GM21447 (cell line): ENCODE measurements around the gene TRIM8.

ENCODE experiments used
- ATAC-seq: cut with Tn5 transposase; IDR thresholded peaks from one replicate; pipeline ENCODE4 v1.9.1; 2021; ENCODE audit not compliant: unreplicated experiment

Gene TRIM8

GRCh38 chr10:102632394-102633111 is 11.7 kb upstream of the TRIM8 start:
- ATAC-seq: no peak

DNA sequence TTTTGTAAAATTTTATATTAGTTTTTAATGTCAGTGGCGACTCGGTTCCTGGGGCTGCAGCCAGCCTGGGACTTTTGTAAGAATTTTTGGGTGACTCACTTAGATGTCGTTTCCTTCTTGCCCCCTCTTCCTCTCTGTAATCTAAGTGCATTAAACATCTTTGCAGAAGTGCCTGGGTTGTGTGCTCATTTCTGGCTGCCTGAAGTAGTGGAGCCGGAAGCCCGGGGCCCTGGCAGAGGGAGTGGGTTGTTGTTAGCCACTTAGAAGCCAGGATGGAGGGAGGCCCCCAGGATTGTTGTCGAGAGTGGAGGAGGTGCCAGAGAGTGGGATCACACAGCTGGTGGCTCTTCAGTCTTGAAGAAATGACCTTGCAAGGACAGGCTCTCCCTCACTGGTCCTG is 11.0 kb upstream of the TRIM8 start:
- no peak for ATAC-seq

GRCh38 chr10:102633848-102634247 is 10.4 kb upstream of the TRIM8 start:
- ATAC-seq: no peak

GRCh38 chr10:102634686-102635085 is 9.6 kb upstream of the TRIM8 start:
- no peak for ATAC-seq

- ATAC-seq: no peak
Observed at GRCh38 chr10:102635377-102635776, 8.9 kb upstream of the TRIM8 start.

GRCh38 chr10:102639537-102639936 is 4.7 kb upstream of the TRIM8 start:
- no peak for ATAC-seq

DNA sequence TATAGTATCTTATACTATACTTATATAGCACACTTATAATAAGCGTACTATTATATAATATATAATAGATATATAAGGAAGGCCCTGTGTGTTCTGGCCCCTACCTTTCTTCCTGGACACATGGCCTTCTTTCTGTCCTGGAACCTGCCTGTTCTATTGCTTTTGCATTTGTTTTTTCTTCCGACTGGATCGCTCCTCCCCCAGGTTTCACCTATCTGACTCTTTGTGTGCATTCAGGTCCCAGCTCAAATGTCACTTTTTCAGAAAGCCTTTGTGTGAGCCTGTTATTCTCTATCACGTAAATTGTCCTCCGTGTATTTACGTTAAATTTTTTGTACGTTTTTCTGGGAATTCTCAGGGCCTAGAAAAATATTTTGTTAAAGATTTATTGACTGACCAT is 2.9 kb upstream of the TRIM8 start:
- ATAC-seq: no peak

GRCh38 chr10:102641880-102642735 is 2.2 kb upstream of the TRIM8 start:
- peak; percentile 37 for ATAC-seq

DNA sequence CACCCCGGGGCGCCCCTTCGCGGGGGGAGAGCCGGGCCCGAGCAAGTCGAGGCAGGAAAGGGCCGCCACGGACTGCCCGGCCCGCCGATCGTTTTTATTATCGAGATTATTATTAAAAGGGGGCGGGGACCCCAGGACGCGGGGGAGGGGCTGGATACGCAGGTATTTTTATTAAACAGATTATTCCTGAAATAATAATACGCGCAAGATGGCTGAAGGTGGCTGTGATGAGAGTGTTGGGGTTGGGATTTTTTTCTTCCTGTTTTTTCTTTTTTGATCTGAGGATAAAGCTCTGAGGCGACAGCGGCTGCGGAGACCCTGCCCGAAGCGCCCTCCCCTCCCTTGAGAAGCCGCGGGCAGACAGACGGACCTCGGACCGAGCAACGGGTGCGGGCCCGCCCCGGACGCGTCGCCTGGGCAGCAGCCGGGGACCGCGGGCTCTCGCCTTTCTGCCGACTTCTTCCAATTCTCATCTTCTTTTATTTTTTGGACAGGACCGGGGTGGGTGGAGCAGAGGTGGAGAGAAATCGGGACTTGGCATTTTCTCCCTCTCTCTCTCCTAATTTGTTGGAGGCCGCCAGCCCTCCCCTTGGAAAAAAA is 1.4 kb upstream of the TRIM8 start:
- no peak for ATAC-seq

- ATAC-seq: no peak
Observed at GRCh38 chr10:102643336-102644065, 778 bp upstream of the TRIM8 start.

DNA sequence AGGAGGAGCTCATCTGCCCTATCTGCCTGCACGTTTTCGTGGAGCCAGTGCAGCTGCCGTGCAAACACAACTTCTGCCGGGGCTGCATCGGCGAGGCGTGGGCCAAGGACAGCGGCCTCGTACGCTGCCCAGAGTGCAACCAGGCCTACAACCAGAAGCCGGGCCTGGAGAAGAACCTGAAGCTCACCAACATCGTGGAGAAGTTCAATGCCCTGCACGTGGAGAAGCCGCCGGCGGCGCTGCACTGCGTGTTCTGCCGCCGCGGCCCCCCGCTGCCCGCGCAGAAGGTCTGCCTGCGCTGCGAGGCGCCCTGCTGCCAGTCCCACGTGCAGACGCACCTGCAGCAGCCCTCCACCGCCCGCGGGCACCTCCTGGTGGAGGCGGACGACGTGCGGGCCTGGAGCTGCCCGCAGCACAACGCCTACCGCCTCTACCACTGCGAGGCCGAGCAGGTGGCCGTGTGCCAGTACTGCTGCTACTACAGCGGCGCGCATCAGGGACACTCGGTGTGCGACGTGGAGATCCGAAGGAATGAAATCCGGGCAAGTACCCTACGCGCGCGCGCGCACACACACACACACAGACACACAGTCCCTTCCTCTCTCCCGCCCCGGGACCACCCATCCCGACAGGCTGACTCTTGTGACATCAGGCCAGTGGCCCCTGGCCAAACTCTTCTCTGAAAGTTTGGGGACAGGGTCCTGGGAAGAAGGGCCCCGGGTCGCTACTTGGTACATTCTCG is 538 bp downstream of the TRIM8 start:
- ATAC-seq: no peak

DNA sequence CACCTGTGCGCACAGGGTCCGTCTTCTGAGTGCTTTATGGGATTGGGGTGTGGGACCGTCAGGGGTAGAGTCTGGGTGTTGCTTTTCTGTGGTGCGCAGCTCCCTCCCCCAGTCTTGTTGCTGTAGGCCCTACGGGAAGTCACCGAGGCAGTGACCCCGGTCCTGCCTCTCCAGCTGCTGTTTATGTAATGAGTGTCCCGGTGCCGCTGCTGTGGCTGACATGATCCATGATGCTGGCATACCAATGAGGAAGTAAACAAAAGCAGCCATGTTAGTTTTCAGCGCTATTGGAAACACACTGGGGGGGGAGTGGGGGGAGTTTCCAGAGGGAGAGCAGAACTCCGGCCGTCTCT is 1.1 kb downstream of the TRIM8 start:
- no peak for ATAC-seq

DNA sequence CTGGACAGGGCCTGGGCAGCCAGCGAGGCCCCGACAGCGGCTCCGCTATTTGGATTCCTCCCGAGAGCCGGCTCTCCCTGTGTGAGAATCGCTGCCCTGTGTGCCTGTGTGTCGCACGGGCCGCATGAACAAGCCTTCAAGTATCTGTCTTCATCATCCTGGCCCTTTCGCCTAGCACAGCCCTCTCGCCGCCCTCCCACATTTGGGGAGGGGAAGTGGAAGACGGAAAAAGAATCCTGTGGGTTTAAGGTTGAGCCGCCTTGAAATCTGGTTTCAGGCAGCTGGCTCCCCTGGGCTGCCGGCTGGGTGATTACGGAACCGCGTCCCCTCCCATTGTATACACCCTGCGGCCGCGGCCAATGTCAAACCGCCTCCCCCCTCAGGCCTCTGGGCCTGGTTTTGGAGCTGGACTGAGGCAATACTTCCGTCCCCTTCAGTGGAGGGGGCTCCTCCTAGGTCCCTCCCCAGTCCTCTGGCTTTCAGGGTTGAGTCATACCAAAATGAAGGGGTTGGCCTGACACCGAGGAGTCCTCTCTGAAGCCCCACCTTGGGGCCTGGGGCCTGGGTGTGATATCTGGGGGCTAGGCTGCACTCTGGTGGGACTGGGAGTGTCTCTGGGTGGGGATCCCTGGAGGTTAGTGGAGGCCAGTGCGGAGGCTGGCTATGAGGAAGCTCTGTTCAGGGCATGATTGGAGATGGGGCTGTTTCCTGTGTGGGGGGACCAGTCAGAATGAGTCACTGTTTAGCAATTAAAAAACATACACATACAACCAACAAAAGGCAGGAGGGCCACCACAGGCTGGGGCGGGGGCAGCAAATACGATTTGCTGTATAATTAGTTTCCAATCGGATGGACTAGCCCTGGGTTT is 1.7 kb downstream of the TRIM8 start:
- ATAC-seq: peak; percentile 36

DNA sequence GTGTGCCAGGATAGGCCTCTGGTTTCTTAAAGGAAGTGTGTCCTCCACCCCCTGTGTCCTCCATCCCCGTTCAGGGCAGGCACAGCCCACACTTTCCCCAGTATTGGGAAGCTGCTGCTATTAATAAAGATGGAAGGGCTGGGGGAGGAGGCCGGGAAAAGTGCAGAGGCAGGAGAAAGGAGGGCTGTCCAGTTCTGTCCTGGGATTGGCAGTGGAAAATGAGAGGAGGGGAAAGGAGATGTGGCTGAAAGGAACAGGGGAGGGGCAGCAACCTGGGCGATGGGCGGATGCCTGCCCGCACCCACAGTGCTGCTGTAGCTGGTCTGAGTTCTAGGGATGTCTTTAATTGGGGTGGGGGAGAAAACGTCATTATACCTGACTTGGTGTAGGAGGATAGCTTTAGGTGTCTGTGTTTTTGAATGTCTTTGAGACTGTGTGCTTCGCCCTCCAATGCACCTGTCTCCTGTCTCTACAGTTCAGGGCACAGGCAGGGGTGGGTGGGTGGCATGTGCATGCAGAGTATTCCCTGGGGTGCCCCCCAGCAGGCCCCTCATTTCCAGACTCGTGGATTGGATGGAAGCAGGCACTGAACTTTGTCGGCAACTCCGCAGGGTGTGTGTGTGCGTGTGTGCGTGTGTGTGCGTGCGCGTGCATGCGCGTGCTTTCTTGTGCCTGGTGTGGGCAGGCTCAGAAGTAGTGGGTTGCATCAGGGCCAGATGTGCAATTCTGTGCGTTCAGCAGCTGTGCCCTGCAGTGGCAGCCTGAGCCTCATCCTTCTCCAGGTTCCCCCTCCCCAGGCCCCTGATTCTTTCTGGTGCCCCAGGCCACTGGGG is 2.5 kb downstream of the TRIM8 start:
- no peak for ATAC-seq

GRCh38 chr10:102647443-102648268 is 3.4 kb downstream of the TRIM8 start:
- no peak for ATAC-seq

GRCh38 chr10:102648269-102648888 is 4.1 kb downstream of the TRIM8 start:
- ATAC-seq: no peak
